Measurements from ENCODE around the gene DCLRE1B. TPM values are rescaled to one million over a fixed set of nuclear protein-coding genes. Genes with fewer than 3 reads are reported as not detected.
"Not testable (repeated sequence)": the region's sequence is repeated elsewhere in the genome, so short reads cannot be mapped to it uniquely, and the experiment has no call there.

Gene DCLRE1B
- total RNA-seq, 1 donor from 2014 or later, result 3.7 TPM

- Histone ChIP-seq H3K36me3 (ENCODE audit: control insufficient read depth in 3 of 3, insufficient read depth in 3 of 3, low read length in 3 of 3) (peaks cover 7 to 15% (median 8%) of the 10 kb centered on the region in 3 donors), H3K4me3 (ENCODE audit: low read length in 3 of 3) (no peak overlapping the region), H3K27me3 (ENCODE audit: control insufficient read depth in 3 of 3, insufficient read depth in 3 of 3, low read length in 3 of 3) (no peaks in the 10 kb centered on the region), H3K9me3 (ENCODE audit: control insufficient read depth in 3 of 3, low read length in 3 of 3) (no peaks in the 10 kb centered on the region), H3K27ac (ENCODE audit: low read depth, low read length) (no peak overlapping the region), H3K9ac (ENCODE audit: low read depth in 1 of 3, low read length in 3 of 3) (no peak overlapping the region), H3K4me1 (ENCODE audit: control insufficient read depth in 3 of 3, insufficient read depth in 3 of 3, low read length in 3 of 3) (peaks cover 23 to 26% (median 24%) of the 10 kb centered on the region in 3 donors)
These were observed 40.2 kb downstream of the DCLRE1B start for GRCh38 chr1:113945329-113945728.

GRCh38 chr1:113946112-113946511 lies 41.0 kb downstream of the DCLRE1B start:
- H3K4me3 ChIP-seq (ENCODE audit: low read length in 3 of 3), result no peak overlapping the region
- peaks cover 16 to 18% (median 16%) of the 10 kb centered on the region in 3 donors for H3K4me1 ChIP-seq (ENCODE audit: control insufficient read depth in 3 of 3, insufficient read depth in 3 of 3, low read length in 3 of 3)
- H3K27ac ChIP-seq (ENCODE audit: low read depth, low read length), result no peak overlapping the region

GRCh38 chr1:113946678-113947387 lies 41.7 kb downstream of the DCLRE1B start:
- Histone ChIP-seq H3K27me3 (ENCODE audit: control insufficient read depth in 3 of 3, insufficient read depth in 3 of 3, low read length in 3 of 3) (no peaks in the 10 kb centered on the region), H3K27ac (ENCODE audit: low read depth, low read length) (peak overlapping the region; percentile 12), H3K36me3 (ENCODE audit: control insufficient read depth in 3 of 3, insufficient read depth in 3 of 3, low read length in 3 of 3) (peaks cover 0 to 6% (median 0%) of the 10 kb centered on the region in 3 donors), H3K9ac (ENCODE audit: low read depth in 1 of 3, low read length in 3 of 3) (peak overlapping the region in 1 of 3 donors; percentile 15), H3K4me3 (ENCODE audit: low read length in 3 of 3) (peak overlapping the region in 2 of 3 donors; percentile 2), H3K9me3 (ENCODE audit: control insufficient read depth in 3 of 3, low read length in 3 of 3) (no peaks in the 10 kb centered on the region), H3K4me1 (ENCODE audit: control insufficient read depth in 3 of 3, insufficient read depth in 3 of 3, low read length in 3 of 3) (peaks cover 13 to 18% (median 13%) of the 10 kb centered on the region in 3 donors)

More at GRCh38 chr1:113946112-113946511, 41.0 kb downstream of the DCLRE1B start:
- no peak overlapping the region for H3K9ac ChIP-seq (ENCODE audit: low read depth in 1 of 3, low read length in 3 of 3)
- no peaks in the 10 kb centered on the region for H3K9me3 ChIP-seq (ENCODE audit: control insufficient read depth in 3 of 3, low read length in 3 of 3)
- H3K36me3 ChIP-seq (ENCODE audit: control insufficient read depth in 3 of 3, insufficient read depth in 3 of 3, low read length in 3 of 3), result peaks cover 2 to 8% (median 2%) of the 10 kb centered on the region in 3 donors
- no peaks in the 10 kb centered on the region for H3K27me3 ChIP-seq (ENCODE audit: control insufficient read depth in 3 of 3, insufficient read depth in 3 of 3, low read length in 3 of 3)

GRCh38 chr1:113947388-113948107 lies 42.4 kb downstream of the DCLRE1B start:
- Histone ChIP-seq H3K9me3 (ENCODE audit: control insufficient read depth in 3 of 3, low read length in 3 of 3) (no peaks in the 10 kb centered on the region), H3K4me1 (ENCODE audit: control insufficient read depth in 3 of 3, insufficient read depth in 3 of 3, low read length in 3 of 3) (peaks cover 13 to 18% (median 13%) of the 10 kb centered on the region in 3 donors), H3K4me3 (ENCODE audit: low read length in 3 of 3) (peak overlapping the region in 2 of 3 donors; percentile 2), H3K27ac (ENCODE audit: low read depth, low read length) (peak overlapping the region; percentile 12), H3K9ac (ENCODE audit: low read depth in 1 of 3, low read length in 3 of 3) (peak overlapping the region in 1 of 3 donors; percentile 25), H3K27me3 (ENCODE audit: control insufficient read depth in 3 of 3, insufficient read depth in 3 of 3, low read length in 3 of 3) (no peaks in the 10 kb centered on the region), H3K36me3 (ENCODE audit: control insufficient read depth in 3 of 3, insufficient read depth in 3 of 3, low read length in 3 of 3) (peaks cover 0 to 6% (median 0%) of the 10 kb centered on the region in 3 donors)

GRCh38 chr1:113948151-113948550 lies 43.0 kb downstream of the DCLRE1B start:
- not testable (repeated sequence) for H3K9me3 ChIP-seq (ENCODE audit: control insufficient read depth in 3 of 3, low read length in 3 of 3); H3K27ac ChIP-seq (ENCODE audit: low read depth, low read length); H3K27me3 ChIP-seq (ENCODE audit: control insufficient read depth in 3 of 3, insufficient read depth in 3 of 3, low read length in 3 of 3); H3K4me3 ChIP-seq (ENCODE audit: low read length in 3 of 3); H3K36me3 ChIP-seq (ENCODE audit: control insufficient read depth in 3 of 3, insufficient read depth in 3 of 3, low read length in 3 of 3)
- Histone ChIP-seq H3K4me1 (ENCODE audit: control insufficient read depth in 3 of 3, insufficient read depth in 3 of 3, low read length in 3 of 3) (peaks cover 13 to 18% (median 13%) of the 10 kb centered on the region in 3 donors), H3K9ac (ENCODE audit: low read depth in 1 of 3, low read length in 3 of 3) (peak overlapping the region in 1 of 3 donors; percentile 25)

GRCh38 chr1:113949007-113949406 lies 43.9 kb downstream of the DCLRE1B start:
- Histone ChIP-seq H3K9ac (ENCODE audit: low read depth in 1 of 3, low read length in 3 of 3) (no peak overlapping the region), H3K27me3 (ENCODE audit: control insufficient read depth in 3 of 3, insufficient read depth in 3 of 3, low read length in 3 of 3) (no peaks in the 10 kb centered on the region), H3K9me3 (ENCODE audit: control insufficient read depth in 3 of 3, low read length in 3 of 3) (no peaks in the 10 kb centered on the region), H3K4me1 (ENCODE audit: control insufficient read depth in 3 of 3, insufficient read depth in 3 of 3, low read length in 3 of 3) (peaks cover 13 to 18% (median 13%) of the 10 kb centered on the region in 3 donors), H3K27ac (ENCODE audit: low read depth, low read length) (no peak overlapping the region), H3K4me3 (ENCODE audit: low read length in 3 of 3) (no peak overlapping the region), H3K36me3 (ENCODE audit: control insufficient read depth in 3 of 3, insufficient read depth in 3 of 3, low read length in 3 of 3) (no peaks in the 10 kb centered on the region)

GRCh38 chr1:113950908-113951307 lies 45.8 kb downstream of the DCLRE1B start:
- no peak overlapping the region for H3K9ac ChIP-seq (ENCODE audit: low read depth in 1 of 3, low read length in 3 of 3)
- peaks cover 0 to 2% (median 0%) of the 10 kb centered on the region in 3 donors for H3K36me3 ChIP-seq (ENCODE audit: control insufficient read depth in 3 of 3, insufficient read depth in 3 of 3, low read length in 3 of 3)
- no peaks in the 10 kb centered on the region for H3K27me3 ChIP-seq (ENCODE audit: control insufficient read depth in 3 of 3, insufficient read depth in 3 of 3, low read length in 3 of 3)
- H3K27ac ChIP-seq (ENCODE audit: low read depth, low read length), result no peak overlapping the region
- H3K4me3 ChIP-seq (ENCODE audit: low read length in 3 of 3), result no peak overlapping the region
- H3K4me1 ChIP-seq (ENCODE audit: control insufficient read depth in 3 of 3, insufficient read depth in 3 of 3, low read length in 3 of 3), result peaks cover 13 to 18% (median 13%) of the 10 kb centered on the region in 3 donors
- no peaks in the 10 kb centered on the region for H3K9me3 ChIP-seq (ENCODE audit: control insufficient read depth in 3 of 3, low read length in 3 of 3)

- no peak overlapping the region for H3K4me3 ChIP-seq (ENCODE audit: low read length in 3 of 3)
- H3K4me1 ChIP-seq (ENCODE audit: control insufficient read depth in 3 of 3, insufficient read depth in 3 of 3, low read length in 3 of 3), result peaks cover 11 to 15% (median 11%) of the 10 kb centered on the region in 3 donors
- no peak overlapping the region for H3K27ac ChIP-seq (ENCODE audit: low read depth, low read length)
- no peak overlapping the region for H3K9ac ChIP-seq (ENCODE audit: low read depth in 1 of 3, low read length in 3 of 3)
- no peaks in the 10 kb centered on the region for H3K9me3 ChIP-seq (ENCODE audit: control insufficient read depth in 3 of 3, low read length in 3 of 3)
- H3K36me3 ChIP-seq (ENCODE audit: control insufficient read depth in 3 of 3, insufficient read depth in 3 of 3, low read length in 3 of 3), result peaks cover 3 to 5% (median 5%) of the 10 kb centered on the region in 3 donors
- no peaks in the 10 kb centered on the region for H3K27me3 ChIP-seq (ENCODE audit: control insufficient read depth in 3 of 3, insufficient read depth in 3 of 3, low read length in 3 of 3)
These were observed 46.6 kb downstream of the DCLRE1B start for GRCh38 chr1:113951719-113952118.

- Histone ChIP-seq H3K4me3 (ENCODE audit: low read length in 3 of 3) (no peak overlapping the region), H3K9ac (ENCODE audit: low read depth in 1 of 3, low read length in 3 of 3) (no peak overlapping the region), H3K9me3 (ENCODE audit: control insufficient read depth in 3 of 3, low read length in 3 of 3) (no peaks in the 10 kb centered on the region), H3K36me3 (ENCODE audit: control insufficient read depth in 3 of 3, insufficient read depth in 3 of 3, low read length in 3 of 3) (peaks cover 23 to 40% (median 31%) of the 10 kb centered on the region in 3 donors), H3K27me3 (ENCODE audit: control insufficient read depth in 3 of 3, insufficient read depth in 3 of 3, low read length in 3 of 3) (no peaks in the 10 kb centered on the region), H3K4me1 (ENCODE audit: control insufficient read depth in 3 of 3, insufficient read depth in 3 of 3, low read length in 3 of 3) (no peaks in the 10 kb centered on the region), H3K27ac (ENCODE audit: low read depth, low read length) (no peak overlapping the region)
These were observed 52.9 kb downstream of the DCLRE1B start for GRCh38 chr1:113957984-113958383.

GRCh38 chr1:113958691-113959090 lies 53.6 kb downstream of the DCLRE1B start:
- Histone ChIP-seq H3K27me3 (ENCODE audit: control insufficient read depth in 3 of 3, insufficient read depth in 3 of 3, low read length in 3 of 3) (no peaks in the 10 kb centered on the region), H3K36me3 (ENCODE audit: control insufficient read depth in 3 of 3, insufficient read depth in 3 of 3, low read length in 3 of 3) (peaks cover 29 to 47% (median 38%) of the 10 kb centered on the region in 3 donors), H3K4me1 (ENCODE audit: control insufficient read depth in 3 of 3, insufficient read depth in 3 of 3, low read length in 3 of 3) (no peaks in the 10 kb centered on the region), H3K27ac (ENCODE audit: low read depth, low read length) (no peak overlapping the region), H3K9ac (ENCODE audit: low read depth in 1 of 3, low read length in 3 of 3) (no peak overlapping the region), H3K4me3 (ENCODE audit: low read length in 3 of 3) (no peak overlapping the region), H3K9me3 (ENCODE audit: control insufficient read depth in 3 of 3, low read length in 3 of 3) (no peaks in the 10 kb centered on the region)

Measured in skeletal muscle tissue (tissue), 4 donors.